Omental fat pad (tissue), 4 donors: ENCODE data around the gene THRB. TPM values are rescaled to one million over a fixed set of nuclear protein-coding genes. Genes with fewer than 3 reads are reported as not detected.

Experiments
- ATAC-seq: fragments of 150-250 bp; one replicate; pipeline ENCODE4 v1.9.1; 2016; ENCODE audit warnings: mild to moderate bottlenecking, moderate library complexity; ENCODE audit not compliant: low FRiP score
- DNase-seq: peaks from one replicate; pipeline ENCODE4 v3.0.0-alpha.2; 2019; ENCODE audit warnings: low spot score
- total RNA-seq, 4 donors: library from RNA; depleted of rRNA; stranded (reverse); fragments of >200 nt; gene quantifications; one replicate each; pipeline ENCODE4 v1.1.0, GENCODE V29; 2016
- TF ChIP-seq, protein P1 (sequence below), 3 donors: fragments of 450-650 bp; IDR thresholded peaks; one replicate each; pipeline ENCODE4 v1.5.1; 2016 to 2017; ENCODE audit warnings: antibody characterized with exemption in 3 of 3, mild to moderate bottlenecking in 3 of 3, moderate library complexity in 2 of 3

Gene THRB
- total RNA-seq, 4 donors from 2014 or later: 18.6 to 28.0 (median 23.9) TPM

DNA sequence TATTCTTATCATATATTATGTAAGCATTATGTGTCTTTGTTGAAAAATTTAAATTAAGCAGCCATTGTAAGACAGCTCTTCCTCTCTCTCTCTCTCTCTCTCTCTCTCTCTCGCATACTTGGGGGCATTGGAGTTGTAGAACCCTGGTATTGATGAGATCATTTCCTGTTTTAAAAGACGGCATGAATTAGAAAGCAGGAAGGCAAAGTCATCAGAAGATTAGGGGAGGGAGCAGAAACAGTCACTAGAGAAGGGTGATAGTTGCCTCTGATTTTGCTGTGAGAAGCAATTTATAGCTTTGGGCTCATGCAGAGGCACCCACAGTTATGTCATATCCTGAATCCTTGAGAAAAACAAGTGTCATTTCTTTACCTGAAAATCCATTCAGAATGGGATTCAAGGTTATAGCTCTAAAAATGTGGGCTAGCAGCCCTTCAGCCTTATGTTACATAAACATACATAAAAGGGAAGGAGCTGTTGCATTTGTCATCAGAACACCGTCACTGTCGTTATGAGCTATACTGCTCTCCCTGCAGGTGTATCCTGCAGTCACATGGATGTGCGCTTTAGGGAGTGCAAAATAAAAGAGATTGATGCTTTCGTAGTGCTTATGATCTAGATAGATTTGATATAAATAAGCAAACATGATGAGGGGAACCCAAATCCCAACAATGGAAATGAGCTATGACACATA, 335.7 kb downstream of the THRB start:
- no peak for DNase-seq
- ATAC-seq: no peak

DNA sequence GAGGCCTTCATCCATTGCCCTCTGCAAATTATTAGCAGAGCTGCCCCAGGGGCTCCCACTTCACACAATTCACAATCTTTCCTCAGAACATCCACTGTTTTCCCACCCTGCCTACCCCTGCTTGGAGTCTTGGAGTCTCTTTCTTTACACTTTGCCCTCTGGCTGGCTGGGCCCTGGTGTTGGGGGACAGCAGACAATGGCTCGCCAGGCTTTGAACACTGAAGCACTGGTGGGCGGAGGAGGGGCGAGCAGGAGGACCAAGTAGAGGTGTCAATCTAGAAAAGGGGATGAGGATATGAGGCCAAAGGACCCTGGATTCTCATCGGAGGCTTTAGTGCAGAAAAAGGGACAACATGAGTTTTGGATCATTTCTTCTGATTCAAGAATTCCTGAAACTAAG, 337.5 kb downstream of the THRB start:
- ATAC-seq (no peak), DNase-seq (no peak)
- TF ChIP-seq, protein P1, sequence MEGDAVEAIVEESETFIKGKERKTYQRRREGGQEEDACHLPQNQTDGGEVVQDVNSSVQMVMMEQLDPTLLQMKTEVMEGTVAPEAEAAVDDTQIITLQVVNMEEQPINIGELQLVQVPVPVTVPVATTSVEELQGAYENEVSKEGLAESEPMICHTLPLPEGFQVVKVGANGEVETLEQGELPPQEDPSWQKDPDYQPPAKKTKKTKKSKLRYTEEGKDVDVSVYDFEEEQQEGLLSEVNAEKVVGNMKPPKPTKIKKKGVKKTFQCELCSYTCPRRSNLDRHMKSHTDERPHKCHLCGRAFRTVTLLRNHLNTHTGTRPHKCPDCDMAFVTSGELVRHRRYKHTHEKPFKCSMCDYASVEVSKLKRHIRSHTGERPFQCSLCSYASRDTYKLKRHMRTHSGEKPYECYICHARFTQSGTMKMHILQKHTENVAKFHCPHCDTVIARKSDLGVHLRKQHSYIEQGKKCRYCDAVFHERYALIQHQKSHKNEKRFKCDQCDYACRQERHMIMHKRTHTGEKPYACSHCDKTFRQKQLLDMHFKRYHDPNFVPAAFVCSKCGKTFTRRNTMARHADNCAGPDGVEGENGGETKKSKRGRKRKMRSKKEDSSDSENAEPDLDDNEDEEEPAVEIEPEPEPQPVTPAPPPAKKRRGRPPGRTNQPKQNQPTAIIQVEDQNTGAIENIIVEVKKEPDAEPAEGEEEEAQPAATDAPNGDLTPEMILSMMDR (IDR thresholded peaks at IDR 0.05): no peak

More for the DNA sequence above, 335.7 kb downstream of the THRB start:
- TF ChIP-seq, protein P1 (IDR thresholded peaks at IDR 0.05): no peak

DNA sequence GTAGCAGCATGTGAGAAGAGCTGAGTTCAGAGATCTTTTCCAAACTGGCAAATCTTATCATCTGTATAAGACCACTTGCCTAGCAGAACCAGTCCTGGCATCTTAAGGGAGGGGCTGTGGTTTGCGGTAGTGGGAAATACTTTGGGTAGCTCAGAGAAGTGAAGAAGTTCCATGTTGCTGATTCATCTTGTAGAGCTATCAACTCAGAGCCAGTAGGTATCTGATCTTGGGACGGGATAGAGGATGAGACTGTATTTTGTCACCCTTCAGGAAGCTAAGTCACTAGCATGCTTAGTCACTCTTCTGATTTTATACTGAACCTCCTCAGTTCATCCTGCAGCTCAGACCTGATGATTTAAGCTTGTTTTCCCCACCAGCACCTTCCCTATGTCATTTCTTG, 338.2 kb downstream of the THRB start:
- TF ChIP-seq, protein P1 (IDR thresholded peaks at IDR 0.05): no peak
- DNase-seq (no peak), ATAC-seq (no peak)

DNA sequence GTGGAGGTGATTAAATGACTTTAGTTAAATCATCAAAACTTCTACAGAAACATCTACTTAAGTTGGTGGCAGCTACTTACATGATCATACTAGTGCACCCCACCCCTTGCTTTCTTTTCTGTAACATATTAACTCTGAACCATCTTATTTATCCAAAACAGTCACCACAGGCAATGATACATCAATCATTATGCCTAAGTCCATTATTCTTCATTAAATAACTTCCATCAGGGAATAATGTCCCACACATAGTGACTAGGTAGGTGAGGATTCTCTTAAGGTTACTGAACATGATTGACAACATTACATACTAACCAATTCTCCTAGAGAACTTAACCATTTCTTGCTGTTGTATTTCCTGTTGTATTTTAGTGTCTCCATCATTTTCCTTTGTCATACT, 339.4 kb downstream of the THRB start:
- DNase-seq (no peak), ATAC-seq (no peak)
- TF ChIP-seq, protein P1 (IDR thresholded peaks at IDR 0.05): no peak

DNA sequence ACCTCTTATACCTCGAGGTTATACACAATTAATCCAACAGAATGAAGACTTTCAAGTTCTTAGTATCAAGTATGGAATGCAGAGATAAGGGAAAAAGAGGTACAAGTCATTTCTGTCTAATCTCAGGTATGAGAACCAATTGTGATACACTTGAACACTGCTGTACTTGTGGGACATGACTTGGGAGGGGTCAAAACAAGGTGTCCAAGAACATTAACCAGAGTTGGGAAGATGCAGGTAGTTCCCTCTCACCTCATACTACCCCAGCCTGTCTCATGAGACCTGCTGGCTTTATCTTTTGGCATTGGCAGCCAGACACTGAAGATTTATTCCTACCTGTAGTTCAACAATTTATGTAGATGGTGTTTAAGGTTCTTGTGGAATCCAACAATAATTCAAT, 339.9 kb downstream of the THRB start:
- no peak for DNase-seq
- TF ChIP-seq, protein P1 (IDR thresholded peaks at IDR 0.05): no peak
- no peak for ATAC-seq

DNA sequence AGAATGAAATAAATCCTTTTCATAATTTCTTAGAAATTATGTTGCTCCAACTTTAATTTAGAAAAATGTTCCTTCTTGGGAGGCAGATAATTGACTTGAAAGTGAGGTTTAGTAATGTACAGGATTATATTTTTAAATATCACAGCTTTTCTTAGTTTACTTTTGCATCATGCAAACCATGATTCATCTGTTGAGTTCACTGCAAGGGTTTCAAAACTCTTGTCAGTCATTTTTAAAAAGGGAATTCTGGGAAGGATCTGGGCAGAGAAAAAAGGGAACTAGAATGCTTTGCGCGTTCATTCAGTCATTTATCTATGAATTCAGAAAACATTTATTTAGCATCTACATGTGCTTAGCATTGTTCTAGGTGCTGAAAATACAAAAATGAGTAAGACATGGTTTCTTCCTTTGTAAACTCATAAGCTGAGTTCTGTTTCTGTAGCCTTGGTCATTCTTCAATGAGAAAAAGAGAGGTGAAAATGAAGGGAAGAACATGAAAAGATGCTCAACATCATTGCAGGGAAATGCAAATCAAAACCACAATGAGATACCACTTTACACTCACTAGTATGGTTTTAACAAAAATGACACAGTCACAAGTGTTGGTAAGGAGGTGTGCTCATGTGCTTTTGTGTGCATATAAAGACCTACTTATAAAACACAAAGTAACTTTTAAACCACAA, 340.5 kb downstream of the THRB start:
- ATAC-seq (no peak), DNase-seq (no peak)
- TF ChIP-seq, protein P1 (IDR thresholded peaks at IDR 0.05): no peak

DNA sequence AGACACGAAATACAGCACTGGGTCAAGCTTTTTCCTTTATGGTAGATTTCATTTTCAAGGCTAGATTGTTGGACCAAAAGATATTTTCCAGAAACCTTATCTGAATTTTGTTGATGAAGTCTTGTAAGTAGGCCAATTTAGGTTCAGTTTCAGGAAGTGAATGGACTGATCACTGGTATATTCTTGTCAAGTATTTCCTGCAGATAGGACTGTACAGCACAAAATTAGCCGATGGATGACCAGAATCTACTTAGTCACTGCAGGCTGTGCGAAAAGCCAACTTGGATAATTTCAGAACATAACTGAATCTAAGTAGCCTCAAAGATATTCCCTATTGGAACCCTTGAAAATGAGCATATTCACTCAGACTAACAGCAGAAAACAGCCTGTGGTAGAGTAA, 343.1 kb downstream of the THRB start:
- ATAC-seq (peak; percentile 51), DNase-seq (no peak)
- TF ChIP-seq, protein P1 (IDR thresholded peaks at IDR 0.05): no peak
